ENCODE data around the gene POPDC2. TPM values are rescaled to one million over a fixed set of nuclear protein-coding genes. Genes with fewer than 3 reads are reported as not detected.

The POPDC2 gene
- total RNA-seq, 1 experiment from 2014 or later = 0.10 TPM

- Histone ChIP-seq H3K9me3 (replicated peaks) (no peaks in the 10 kb centered on the region), H3K4me1 (peaks cover 2% of the 10 kb centered on the region; the same call in 1 of the 2 replicates), H3K27me3 (no peaks in the 10 kb centered on the region), H3K27ac (no peak overlapping the region), H3K36me3 (no peaks in the 10 kb centered on the region), H3K4me3 (no peak overlapping the region)
- DNase-seq = no peak
These were observed 34.8 kb downstream of the POPDC2 start for GRCh38 chr3:119625451-119626153.

- no peak for DNase-seq
- no peaks in the 10 kb centered on the region for H3K4me1 ChIP-seq
- H3K9me3 ChIP-seq (replicated peaks) = no peaks in the 10 kb centered on the region
- no peaks in the 10 kb centered on the region for H3K27me3 ChIP-seq
- no peak overlapping the region for H3K4me3 ChIP-seq
- H3K36me3 ChIP-seq = no peaks in the 10 kb centered on the region
- H3K27ac ChIP-seq = no peak overlapping the region
These were observed 36.2 kb downstream of the POPDC2 start for GRCh38 chr3:119624002-119624720.

- Histone ChIP-seq H3K9me3 (replicated peaks) (no peaks in the 10 kb centered on the region), H3K4me3 (no peak overlapping the region), H3K36me3 (no peaks in the 10 kb centered on the region), H3K27me3 (no peaks in the 10 kb centered on the region), H3K27ac (no peak overlapping the region), H3K4me1 (no peaks in the 10 kb centered on the region)
- no peak for DNase-seq
These were observed 39.5 kb downstream of the POPDC2 start for GRCh38 chr3:119620899-119621298.

GRCh38 chr3:119619094-119619493 is 41.3 kb downstream of the POPDC2 start:
- DNase-seq = no peak
- H3K9me3 ChIP-seq (replicated peaks) = no peaks in the 10 kb centered on the region
- H3K4me3 ChIP-seq = no peak overlapping the region
- no peaks in the 10 kb centered on the region for H3K27me3 ChIP-seq
- H3K4me1 ChIP-seq = no peaks in the 10 kb centered on the region
- no peak overlapping the region for H3K27ac ChIP-seq
- H3K36me3 ChIP-seq = no peaks in the 10 kb centered on the region

GRCh38 chr3:119616056-119616455 is 44.3 kb downstream of the POPDC2 start:
- Histone ChIP-seq H3K36me3 (no peaks in the 10 kb centered on the region), H3K9me3 (replicated peaks) (no peaks in the 10 kb centered on the region), H3K4me1 (no peaks in the 10 kb centered on the region), H3K27ac (no peak overlapping the region), H3K4me3 (no peak overlapping the region), H3K27me3 (no peaks in the 10 kb centered on the region)
- DNase-seq = no peak

GRCh38 chr3:119613872-119614271 is 46.5 kb downstream of the POPDC2 start:
- Histone ChIP-seq H3K4me3 (no peak overlapping the region), H3K27ac (no peak overlapping the region), H3K9me3 (replicated peaks) (no peaks in the 10 kb centered on the region), H3K27me3 (no peaks in the 10 kb centered on the region), H3K4me1 (no peaks in the 10 kb centered on the region), H3K36me3 (no peaks in the 10 kb centered on the region)
- DNase-seq = no peak

GRCh38 chr3:119613201-119613600 is 47.2 kb downstream of the POPDC2 start:
- Histone ChIP-seq H3K9me3 (replicated peaks) (no peaks in the 10 kb centered on the region), H3K27me3 (no peaks in the 10 kb centered on the region), H3K27ac (no peak overlapping the region), H3K4me1 (no peaks in the 10 kb centered on the region), H3K36me3 (no peaks in the 10 kb centered on the region), H3K4me3 (no peak overlapping the region)
- no peak for DNase-seq

- no peaks in the 10 kb centered on the region for H3K4me1 ChIP-seq
- no peaks in the 10 kb centered on the region for H3K9me3 ChIP-seq (replicated peaks)
- H3K27me3 ChIP-seq = no peaks in the 10 kb centered on the region
- H3K36me3 ChIP-seq = no peaks in the 10 kb centered on the region
- no peak for DNase-seq
- no peak overlapping the region for H3K27ac ChIP-seq
- no peak overlapping the region for H3K4me3 ChIP-seq
These were observed 48.7 kb downstream of the POPDC2 start for GRCh38 chr3:119611664-119612063.

GRCh38 chr3:119609301-119609700 is 51.1 kb downstream of the POPDC2 start:
- Histone ChIP-seq H3K4me1 (no peaks in the 10 kb centered on the region; the same call in 1 of the 2 replicates), H3K9me3 (replicated peaks) (no peaks in the 10 kb centered on the region), H3K4me3 (no peak overlapping the region), H3K27ac (no peak overlapping the region), H3K36me3 (no peaks in the 10 kb centered on the region), H3K27me3 (no peaks in the 10 kb centered on the region)
- DNase-seq = no peak

GRCh38 chr3:119608405-119609000 is 51.9 kb downstream of the POPDC2 start:
- Histone ChIP-seq H3K36me3 (no peaks in the 10 kb centered on the region), H3K4me1 (no peaks in the 10 kb centered on the region; the same call in 1 of the 2 replicates), H3K4me3 (no peak overlapping the region)

GRCh38 chr3:119604878-119605277 is 55.5 kb downstream of the POPDC2 start:
- no peaks in the 10 kb centered on the region for H3K36me3 ChIP-seq
- H3K9me3 ChIP-seq (replicated peaks) = no peaks in the 10 kb centered on the region
- H3K4me3 ChIP-seq = no peak overlapping the region
- peaks cover 4% of the 10 kb centered on the region for H3K4me1 ChIP-seq
- no peak overlapping the region for H3K27ac ChIP-seq
- peak in 1 of 2 experiments; percentile 19 for DNase-seq
- H3K27me3 ChIP-seq = no peaks in the 10 kb centered on the region

More at GRCh38 chr3:119608405-119609000, 51.9 kb downstream of the POPDC2 start:
- no peak overlapping the region for H3K27ac ChIP-seq
- DNase-seq = no peak
- H3K27me3 ChIP-seq = no peaks in the 10 kb centered on the region
- no peaks in the 10 kb centered on the region for H3K9me3 ChIP-seq (replicated peaks)

- Histone ChIP-seq H3K4me3 (no peak overlapping the region), H3K4me1 (peaks cover 22% of the 10 kb centered on the region), H3K36me3 (no peaks in the 10 kb centered on the region), H3K9me3 (replicated peaks) (no peaks in the 10 kb centered on the region), H3K27me3 (no peaks in the 10 kb centered on the region), H3K27ac (no peak overlapping the region)
- DNase-seq = peak in 1 of 2 experiments; percentile 33
These were observed 57.7 kb downstream of the POPDC2 start for GRCh38 chr3:119602676-119603075.

GRCh38 chr3:119601154-119601553 is 59.2 kb downstream of the POPDC2 start:
- no peak overlapping the region for H3K4me3 ChIP-seq
- no peak overlapping the region for H3K27ac ChIP-seq
- no peak for DNase-seq
- no peaks in the 10 kb centered on the region for H3K36me3 ChIP-seq
- no peaks in the 10 kb centered on the region for H3K9me3 ChIP-seq (replicated peaks)
- H3K4me1 ChIP-seq = peaks cover 37% of the 10 kb centered on the region
- H3K27me3 ChIP-seq = no peaks in the 10 kb centered on the region

GRCh38 chr3:119600732-119601131 is 59.7 kb downstream of the POPDC2 start:
- DNase-seq = no peak
- Histone ChIP-seq H3K4me3 (no peak overlapping the region), H3K9me3 (replicated peaks) (no peaks in the 10 kb centered on the region), H3K27me3 (no peaks in the 10 kb centered on the region), H3K4me1 (peaks cover 38% of the 10 kb centered on the region), H3K36me3 (no peaks in the 10 kb centered on the region), H3K27ac (no peak overlapping the region)

- peaks cover 47% of the 10 kb centered on the region for H3K4me1 ChIP-seq
- H3K9me3 ChIP-seq (replicated peaks) = no peaks in the 10 kb centered on the region
- H3K4me3 ChIP-seq = no peak overlapping the region
- no peak overlapping the region for H3K27ac ChIP-seq
- DNase-seq = no peak
- no peaks in the 10 kb centered on the region for H3K36me3 ChIP-seq
- H3K27me3 ChIP-seq = no peaks in the 10 kb centered on the region
These were observed 60.7 kb downstream of the POPDC2 start for GRCh38 chr3:119599558-119600174.

Measured in SJCRH30 (cell line).